Activated T-cell treated with anti-CD3 and anti-CD28 coated beads for 48 hours (primary cell): Measurements from ENCODE around the gene PSMD2.
"Not testable (repeated sequence)": the region's sequence is repeated elsewhere in the genome, so short reads cannot be mapped to it uniquely, and the experiment has no call there.

Experiments
- DNase-seq: peaks from one replicate; pipeline ENCODE4 v3.0.0-alpha.2; 2020; ENCODE audit warnings: low read depth

PSMD2 gene

DNA sequence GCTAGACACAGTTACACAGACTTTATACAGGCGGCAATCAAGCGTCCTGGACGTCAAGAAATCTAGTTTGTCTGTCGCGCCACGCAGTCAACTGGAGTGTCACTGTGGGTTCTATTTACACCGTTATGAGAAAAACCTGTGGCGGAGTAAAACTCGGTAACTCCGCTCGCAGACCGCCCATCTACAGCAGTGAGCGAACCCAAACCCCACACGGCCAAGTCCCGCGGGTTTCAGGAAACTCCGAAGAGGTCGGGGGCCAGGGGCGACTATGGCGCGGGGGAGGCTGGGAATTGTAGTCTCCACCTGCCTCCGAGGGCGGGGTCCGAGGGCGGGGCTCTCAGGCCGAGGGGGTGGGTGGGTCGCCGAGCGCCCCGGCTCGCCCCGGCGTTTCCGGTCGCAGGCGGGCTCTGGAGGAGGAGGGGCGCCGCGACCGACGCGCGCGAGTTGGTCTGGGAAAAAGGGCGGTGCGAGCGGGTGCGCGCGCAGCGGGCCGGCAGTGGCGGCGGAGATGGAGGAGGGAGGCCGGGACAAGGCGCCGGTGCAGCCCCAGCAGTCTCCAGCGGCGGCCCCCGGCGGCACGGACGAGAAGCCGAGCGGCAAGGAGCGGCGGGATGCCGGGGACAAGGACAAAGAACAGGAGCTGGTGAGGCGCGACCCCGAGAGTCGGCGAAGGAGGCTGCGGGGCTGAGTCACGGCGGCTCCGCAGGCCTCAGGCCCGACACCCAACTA, at the start of gene PSMD2:
PSMD2 (plus strand) TSS at position 483 of the 729 bp plus-strand sequence; CDS start at position 509, 26 bp downstream.
- DNase-seq = peak; percentile 98

DNA sequence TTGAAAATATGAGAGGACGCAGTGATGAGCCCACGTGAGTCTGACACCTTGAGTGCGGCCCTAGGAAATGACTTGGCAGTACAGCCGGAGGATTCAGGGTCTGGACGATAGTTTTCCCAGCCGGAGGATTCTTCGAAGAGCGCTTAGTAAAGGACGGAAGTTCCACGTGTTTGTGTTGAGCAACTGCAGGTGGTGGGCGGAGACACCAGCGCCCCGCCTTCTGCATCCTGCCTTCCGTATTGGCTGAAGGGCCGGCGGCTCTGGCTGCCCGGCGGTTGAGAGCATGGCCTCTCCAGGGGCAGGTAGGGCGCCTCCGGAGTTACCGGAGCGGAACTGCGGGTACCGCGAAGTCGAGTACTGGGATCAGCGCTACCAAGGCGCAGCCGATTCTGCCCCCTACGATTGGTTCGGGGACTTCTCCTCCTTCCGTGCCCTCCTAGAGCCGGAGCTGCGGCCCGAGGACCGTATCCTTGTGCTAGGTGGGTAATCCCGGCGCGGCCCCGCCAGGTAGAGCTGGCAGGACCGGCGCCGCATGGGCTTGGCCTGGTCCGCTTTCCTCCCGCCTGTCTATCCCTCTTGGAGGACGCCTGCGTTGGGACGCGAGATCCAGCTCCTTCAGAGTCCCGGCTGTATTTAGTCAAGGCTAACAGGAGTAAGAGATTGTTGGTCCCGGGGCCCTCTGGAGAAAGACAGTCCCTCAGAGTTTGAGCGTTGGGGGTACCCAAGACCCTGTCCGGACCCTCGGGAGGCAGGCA, 49.5 kb upstream of the PSMD2 start, which contains the start of gene EEF1AKMT4:
EEF1AKMT4 (plus strand) TSS at position 261 of the 755 bp plus-strand sequence; CDS start at position 284, 23 bp downstream.
- peak; percentile 95 for DNase-seq

DNA sequence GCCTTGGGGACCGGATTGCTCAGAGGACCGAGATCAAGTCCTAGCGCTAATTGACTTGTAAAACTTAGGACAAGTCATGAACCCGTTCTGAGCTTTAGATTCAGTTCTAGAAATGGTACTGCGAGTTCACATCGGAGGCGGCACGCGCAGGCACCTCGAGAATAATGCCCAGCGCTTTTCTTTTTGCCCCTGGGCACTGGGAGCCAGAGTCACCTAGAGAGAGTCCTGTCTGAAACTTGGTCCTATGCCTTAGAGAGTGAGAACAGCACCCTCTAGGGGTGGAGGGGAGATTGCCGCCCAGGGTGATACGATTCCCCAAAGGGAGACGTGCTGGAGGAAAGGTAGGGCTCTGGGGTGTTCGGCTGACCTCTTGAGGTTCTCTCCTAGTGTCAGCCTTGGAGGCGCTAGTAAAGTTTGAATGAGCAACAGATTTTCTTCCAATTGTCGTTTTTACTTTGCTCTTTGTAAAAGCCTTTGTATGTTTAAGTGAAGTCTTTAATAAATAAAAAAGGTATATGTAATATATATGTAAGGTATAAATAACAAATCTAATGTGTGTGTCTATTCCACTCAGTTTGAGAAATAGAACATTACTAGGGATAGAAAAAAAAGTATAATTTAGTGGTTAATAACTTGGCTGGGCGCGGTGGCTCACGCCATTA, 48.7 kb upstream of the PSMD2 start:
- peak; percentile 87 for DNase-seq

DNA sequence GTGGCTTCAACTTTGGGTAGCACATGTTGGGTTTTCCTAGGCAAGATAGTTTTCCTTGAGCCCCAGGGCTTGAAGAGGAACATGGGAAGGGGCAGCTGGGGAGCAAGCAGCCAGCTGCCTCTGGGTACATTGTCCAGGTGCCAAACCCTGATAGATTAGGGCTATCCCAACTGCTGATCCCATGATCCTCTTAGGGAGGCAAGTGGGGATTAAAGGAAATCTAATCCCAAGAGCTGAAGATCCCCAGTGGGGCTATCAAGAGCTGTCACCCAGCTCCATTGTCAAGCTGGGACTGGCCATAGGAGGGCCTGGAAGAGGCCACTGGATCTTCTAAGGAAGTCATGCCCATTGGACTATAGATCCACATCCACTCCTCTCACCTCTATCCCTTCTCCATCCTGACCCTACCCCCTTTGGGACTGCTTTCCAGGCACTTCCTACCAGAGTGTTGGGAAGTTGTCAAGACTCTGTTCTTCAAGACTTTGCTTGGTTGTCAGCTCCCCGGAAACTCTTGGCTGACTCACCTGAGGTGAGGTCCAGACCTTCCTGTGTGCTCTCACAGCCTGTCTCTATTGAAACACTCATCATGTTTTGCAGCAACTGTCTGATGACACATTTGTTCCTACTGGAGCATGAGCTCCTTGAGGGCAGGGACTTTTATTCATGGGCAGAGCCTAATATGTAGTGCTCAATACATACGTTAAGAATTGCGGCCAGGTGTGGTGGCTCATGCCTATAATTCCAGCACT, 43.6 kb upstream of the PSMD2 start:
- DNase-seq = no peak

DNA sequence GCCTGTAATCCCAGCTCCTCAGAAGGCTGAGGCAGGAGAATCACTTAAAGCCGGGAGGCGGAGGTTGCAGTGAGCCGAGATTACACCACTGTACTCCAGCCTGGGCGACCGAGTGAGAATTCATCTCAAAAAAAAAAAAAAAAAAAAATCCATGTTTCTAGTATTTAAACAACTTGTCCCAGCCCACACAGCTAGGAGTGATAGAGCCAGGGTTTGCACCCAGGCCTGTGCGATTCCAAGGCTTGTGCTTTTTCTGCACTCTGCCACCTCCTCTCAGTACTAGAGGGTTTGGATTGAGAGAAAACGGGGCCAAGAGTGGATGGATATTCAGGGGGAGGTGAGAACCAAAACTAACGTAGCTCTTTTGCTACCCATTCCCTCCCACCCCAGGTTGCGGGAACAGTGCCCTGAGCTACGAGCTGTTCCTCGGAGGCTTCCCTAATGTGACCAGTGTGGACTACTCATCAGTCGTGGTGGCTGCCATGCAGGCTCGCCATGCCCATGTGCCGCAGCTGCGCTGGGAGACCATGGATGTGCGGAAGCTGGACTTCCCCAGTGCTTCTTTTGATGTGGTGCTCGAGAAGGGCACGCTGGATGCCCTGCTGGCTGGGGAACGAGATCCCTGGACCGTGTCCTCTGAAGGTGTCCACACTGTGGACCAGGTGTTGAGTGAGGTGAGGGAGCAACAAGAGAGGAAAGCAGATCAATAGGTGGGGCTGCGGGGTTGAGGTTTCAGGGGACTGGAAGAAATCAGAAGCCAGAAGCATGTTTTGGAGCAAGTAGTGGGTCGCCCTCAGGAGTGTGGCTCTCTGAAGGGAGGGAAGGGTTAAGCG, 41.7 kb upstream of the PSMD2 start:
- DNase-seq = no peak

DNA sequence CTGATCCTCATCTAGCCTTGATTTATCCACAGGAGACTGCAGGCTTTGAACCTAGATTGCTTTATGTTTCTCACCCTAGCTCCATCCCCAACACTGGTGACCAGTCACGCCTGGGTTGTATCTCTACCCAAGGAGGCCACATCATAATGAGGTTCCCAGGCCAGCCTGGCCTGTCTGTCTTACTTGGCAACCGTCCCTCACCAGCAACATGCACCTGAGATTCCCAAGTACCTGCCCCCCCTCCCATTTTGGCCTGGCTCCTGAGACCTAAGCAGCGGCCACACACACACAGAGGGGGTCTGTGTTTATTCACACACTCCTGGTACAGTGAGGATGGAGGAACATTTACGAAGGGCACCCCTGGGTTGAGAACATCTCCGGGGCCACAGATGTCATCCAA, 40.1 kb upstream of the PSMD2 start:
- DNase-seq = no peak

DNA sequence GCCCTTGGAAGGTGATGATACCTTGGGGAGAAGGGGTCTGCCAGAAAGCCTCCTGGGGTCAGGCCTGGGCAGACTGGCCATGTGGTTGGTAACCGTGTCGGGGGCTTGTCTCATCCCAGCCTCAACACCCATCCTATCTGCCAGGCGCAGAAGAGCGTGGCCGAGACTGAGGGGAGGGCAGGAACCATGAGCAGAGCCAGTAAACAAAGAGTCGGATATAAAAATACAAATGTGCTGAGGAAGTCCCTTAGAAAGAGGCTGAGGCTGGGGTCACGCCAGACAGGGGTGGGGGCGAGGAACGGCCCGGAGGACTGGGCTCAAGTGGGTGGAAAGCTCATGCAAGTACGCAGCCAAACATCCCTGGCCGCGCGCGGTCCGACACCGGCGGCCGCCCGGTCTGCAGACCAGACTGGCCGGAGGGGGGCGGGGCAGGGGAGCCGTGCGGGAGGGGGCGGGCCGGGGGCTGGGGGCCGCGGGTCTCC, 39.6 kb upstream of the PSMD2 start:
- DNase-seq = no peak

DNA sequence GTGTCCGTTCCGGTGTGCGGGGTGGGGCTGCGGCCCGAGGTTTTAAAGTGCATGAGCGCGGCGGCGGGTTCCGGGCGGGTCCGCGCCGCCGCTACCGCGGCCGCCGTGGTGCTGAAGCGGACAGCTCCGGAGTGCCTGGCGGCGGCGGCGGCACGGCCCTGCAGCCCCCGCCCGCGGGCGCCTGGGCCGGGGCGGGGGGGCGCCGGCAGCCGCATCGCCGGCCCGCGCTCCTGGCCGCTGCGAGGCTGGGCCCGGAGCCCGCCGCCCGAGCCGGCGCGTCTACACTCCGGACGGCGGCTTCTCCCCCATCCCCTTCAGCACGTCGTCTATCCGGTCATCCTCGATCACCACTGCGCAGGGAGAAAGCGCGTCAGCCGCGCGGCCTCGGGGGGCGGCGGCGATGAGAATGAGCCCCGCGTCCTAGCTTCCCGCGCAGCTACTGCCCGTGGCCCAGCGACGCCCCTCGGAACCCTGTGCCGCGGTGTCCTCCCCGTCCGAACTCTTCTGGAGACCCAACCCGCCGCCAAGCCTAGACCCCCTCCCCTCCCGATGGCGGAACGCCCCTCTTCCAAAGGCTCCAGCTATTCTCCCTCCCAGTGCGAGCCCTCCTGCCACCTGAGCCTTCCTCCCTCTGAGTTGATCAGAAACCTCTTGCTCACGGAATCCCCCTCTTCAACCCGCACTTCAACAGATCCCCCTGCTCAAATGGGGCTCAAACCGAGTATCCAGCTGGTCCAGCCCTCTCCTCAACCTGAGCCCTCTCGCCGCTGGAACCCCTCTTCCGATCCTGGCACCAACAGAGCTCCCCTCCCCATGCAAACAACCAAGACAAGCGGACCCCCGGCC, 38.9 kb upstream of the PSMD2 start:
- no peak for DNase-seq

DNA sequence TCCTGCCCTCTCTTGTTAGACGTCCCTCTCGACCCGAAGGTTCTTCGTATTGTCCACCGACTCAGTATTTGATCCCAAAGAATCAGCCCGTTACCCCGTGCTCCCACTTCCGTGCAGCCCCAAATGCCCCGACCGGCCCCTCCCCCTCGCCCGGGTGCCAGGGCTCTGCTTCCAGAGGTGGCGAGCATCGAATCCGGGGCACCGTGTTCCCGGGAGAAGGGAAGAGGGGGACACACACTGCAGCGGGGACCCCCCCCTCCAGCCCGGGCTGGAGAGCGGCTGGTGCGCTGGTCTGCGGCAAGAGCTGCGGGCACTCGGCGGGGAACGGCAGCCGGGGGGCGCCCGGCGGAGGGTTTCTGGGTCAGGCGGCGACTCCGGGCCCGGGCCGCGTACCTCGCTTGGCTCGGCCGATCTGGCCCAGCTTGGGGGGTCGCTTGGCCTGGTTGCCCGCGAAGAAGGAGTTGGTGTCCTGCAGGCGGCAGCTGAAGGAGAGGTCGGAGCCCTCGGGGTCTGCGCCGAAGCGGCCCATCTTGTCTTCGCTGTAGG, 38.2 kb upstream of the PSMD2 start:
- no peak for DNase-seq

DNA sequence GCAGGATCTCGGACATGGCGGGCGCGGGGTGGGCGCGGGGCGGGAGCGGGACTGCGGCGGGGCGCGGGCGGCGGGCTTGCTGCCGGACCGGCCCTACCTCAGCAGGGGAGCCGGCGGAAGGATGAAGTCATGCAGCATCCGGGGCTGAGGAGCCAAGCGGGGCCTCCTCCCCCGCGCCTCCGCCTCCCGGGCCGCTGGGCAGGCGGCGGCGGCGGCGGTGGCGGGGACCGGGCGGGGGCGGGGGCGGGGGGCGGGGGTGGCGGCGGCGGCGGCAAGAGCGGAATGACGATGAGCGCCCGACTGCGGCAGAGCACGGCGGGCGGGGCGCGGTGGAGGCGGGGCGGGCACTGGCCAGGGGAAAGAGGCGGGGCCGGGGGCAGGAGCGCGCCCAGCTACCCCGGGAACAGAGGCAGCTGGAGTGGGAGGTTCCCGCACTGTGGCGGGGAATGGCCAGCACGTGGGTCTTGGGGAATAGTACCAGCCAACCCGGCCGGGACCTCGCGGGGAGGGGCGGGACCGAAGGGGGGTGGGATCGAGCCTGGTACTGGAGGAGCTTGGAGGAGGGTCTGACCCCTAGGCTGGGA, 37.7 kb upstream of the PSMD2 start, which contains the start of gene CAMK2N2:
CAMK2N2 (minus strand) TSS at position 284 of the 584 bp plus-strand sequence; CDS start at position 16, 268 bp downstream.
- peak; percentile 55 for DNase-seq

DNA sequence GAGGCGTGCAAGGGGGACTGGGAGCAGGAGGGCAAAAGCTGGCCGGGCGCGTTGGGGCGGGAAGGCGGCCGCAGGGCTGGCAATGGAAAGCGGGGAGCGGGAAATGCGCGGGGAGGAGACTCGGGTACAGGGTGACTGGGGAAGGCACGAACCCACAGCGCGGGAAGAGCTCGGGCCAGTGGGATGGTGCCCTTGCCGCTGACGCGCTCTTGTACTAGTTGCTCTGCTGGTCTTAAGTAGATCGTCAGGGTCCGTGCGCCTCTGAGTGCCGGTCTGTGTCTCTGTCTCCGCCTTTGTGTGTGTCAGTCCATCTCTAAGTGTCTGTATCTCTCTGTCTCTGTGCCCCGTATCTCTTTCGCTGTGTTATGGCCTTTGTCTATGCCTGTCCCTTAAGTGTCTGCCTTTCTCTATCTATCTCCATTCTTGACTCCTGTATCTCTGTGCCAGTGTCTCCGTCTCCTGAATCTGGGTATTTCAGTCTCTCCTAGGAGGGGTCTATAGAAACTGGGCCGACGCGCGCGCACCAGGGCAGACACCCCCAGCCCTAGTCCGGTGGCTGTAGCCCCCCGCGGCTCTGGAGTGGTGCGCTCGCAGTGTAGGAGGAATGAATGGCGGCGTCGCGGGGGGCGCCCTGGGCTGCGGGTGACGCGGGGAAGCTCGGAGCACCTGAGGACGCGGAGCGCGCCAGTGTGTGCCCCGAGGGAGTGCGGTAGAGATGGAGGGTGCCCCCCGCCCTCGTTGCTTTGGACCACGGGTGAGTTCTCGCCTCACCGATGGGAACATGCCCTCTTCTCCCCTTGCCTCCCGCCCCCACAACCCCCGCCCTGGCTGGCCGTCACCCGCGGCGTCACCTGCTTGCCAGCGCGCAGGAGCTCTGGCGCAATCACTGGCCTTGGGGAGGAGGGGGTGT, 36.9 kb upstream of the PSMD2 start:
- no peak for DNase-seq

DNA sequence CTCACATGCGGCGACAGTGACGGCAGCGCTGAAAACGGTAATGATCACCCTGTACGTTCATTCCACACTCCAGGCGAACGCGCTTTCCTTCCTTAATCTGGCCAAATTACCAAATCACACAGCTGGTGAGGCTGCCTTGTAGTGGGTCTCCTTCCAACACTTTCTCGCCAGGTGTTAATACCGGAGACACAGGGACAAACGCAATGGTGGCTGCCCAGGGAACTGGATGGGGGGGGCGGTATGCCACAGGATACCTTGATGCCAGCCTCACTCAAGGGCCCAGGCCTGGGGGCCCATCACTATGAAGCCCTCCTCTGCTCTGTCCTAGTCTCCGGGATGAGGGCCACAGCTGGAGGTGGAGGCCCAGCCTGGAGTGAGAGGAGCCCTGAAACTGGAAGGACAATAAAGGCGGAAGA, 36.3 kb upstream of the PSMD2 start:
- no peak for DNase-seq

DNA sequence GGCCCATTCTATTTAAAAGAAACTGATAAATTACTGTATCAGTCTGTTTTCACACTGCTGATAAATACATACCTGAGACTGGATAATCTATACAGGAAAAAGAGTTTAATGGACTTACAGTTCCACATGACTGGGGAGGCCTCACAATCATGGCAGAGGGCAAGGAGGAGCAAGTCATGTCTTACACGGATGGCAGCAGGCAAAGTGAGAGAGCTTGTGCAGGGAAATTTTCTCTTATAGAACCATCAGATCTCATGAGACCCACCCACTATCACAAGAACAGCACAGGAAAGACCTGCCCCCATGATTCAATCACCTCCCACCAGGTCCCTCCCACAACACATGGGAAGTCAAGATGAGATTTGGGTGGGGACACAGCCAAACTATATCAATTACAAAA, 31.8 kb upstream of the PSMD2 start:
- not testable (repeated sequence) for DNase-seq

DNA sequence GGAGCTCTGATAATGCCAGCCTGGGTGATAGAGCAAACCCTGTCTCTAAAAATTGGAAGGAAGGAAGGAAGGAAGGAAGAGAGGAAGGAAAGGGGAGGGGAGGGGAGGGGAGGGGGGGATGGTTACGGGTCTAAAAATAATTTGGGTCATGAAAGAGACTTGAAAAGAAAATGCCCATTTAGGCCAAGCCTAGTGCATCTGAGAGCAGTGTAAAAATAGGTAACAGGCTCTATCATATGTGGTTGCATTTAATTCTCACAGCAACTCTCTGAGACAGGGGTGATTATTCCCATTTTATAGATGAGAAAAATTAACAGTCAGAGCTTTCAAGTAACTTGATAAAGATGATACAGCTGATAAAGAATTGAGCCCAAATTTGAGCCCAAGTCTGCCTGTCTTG, 26.8 kb upstream of the PSMD2 start:
- no peak for DNase-seq

DNA sequence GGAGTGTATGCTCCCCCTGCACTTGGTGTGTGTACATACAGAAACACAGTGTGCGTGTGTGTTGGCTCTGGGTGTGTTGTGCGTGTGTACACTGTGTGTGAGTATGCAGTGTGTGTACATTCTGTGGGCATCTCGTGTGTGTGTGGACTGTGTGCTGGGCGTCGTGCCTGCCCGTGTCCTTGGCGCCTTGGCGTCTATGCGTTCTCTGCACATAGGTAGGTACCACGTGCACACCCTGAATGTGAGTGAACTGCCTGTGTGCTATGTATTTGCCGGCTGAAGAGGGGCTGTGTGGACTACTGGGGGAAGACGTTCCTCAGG, 23.7 kb upstream of the PSMD2 start:
- no peak for DNase-seq

DNA sequence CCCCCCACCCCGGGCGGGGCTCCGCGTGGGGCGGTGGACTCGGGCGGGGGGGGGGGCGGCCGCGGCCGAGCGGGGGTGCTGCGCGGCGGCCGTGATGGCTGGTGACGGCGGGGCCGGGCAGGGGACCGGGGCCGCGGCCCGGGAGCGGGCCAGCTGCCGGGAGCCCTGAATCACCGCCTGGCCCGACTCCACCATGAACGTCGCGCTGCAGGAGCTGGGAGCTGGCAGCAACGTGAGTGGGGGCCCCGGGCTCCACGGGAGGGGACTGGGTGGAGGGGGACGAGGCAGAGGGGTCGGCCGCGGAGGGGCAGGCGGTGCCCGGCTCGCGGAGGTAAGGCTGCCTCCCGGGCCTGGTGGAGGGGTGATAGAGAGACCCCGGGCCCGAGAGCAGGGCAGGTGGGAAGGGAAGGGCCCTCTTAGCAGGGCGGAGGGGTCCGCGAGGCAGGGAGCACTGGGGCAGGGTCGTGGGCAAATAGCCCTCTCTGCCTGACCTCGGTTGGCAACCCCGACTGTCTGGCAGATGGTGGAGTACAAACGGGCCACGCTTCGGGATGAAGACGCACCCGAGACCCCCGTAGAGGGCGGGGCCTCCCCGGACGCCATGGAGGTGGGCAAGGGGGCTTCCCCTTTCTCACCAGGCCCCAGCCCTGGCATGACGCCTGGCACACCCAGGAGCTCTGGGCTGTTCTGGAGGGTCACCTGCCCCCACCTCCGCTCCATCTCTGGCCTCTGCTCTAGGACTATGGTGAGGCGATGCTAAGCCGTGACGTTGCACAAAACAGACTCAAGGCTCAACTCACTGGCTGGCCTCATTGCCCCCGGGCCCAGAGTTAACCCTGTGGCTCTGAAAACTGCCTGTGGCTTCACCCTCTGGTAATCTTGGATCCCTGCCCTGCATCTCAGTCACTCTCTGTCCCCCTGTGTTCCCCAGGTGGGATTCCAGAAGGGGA, 22.8 kb upstream of the PSMD2 start, which contains the start of gene ECE2:
ECE2 (plus strand) TSS at position 62 of the 950 bp plus-strand sequence; CDS start at position 194, 132 bp downstream.
- no peak for DNase-seq

DNA sequence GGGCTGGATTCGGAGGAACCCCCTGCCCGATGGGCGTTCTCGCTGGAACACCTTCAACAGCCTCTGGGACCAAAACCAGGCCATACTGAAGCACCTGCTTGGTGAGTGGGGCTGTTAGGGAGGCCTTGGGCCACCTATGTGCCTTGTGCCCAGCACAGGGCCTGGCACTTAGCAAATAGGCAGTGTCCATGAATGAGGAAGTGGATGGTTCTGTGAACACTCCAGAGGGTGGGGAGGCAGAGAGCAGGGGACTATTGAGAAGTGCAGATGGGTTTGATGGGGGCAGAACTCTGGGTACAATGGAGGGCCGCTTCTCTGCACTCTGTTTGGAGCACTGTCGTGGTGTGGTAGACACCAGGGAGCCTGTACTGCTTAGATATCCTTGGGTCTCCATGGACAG, 21.7 kb upstream of the PSMD2 start:
- DNase-seq = no peak
